Progenitor cell of endocrine pancreas (in vitro differentiated cells): ENCODE results near the gene PITPNM1. TPM values are rescaled to one million over a fixed set of nuclear protein-coding genes. Genes with fewer than 3 reads are reported as not detected.
"Not testable (repeated sequence)": the region's sequence is repeated elsewhere in the genome, so short reads cannot be mapped to it uniquely, and the experiment has no call there.

Experiments
- DNase-seq: peaks from one replicate; pipeline ENCODE4 v3.0.0; 2021; ENCODE audit warnings: low spot score; ENCODE audit not compliant: unreplicated experiment
- H3K27ac Mint-ChIP-seq: 2 replicates; pipeline ENCODE4 v1.8.0; 2021; ENCODE audit warnings: mild to moderate bottlenecking, moderate library complexity, mixed read lengths
- H3K27me3 Mint-ChIP-seq: 2 replicates; pipeline ENCODE4 v1.8.0; 2021; ENCODE audit warnings: mixed read lengths
- H3K36me3 Mint-ChIP-seq: 2 replicates; pipeline ENCODE4 v1.8.0; 2022; ENCODE audit warnings: mixed read lengths; ENCODE audit not compliant: insufficient read depth
- H3K4me1 Mint-ChIP-seq: 2 replicates; pipeline ENCODE4 v1.8.0; 2021; ENCODE audit warnings: low read depth, mixed read lengths
- H3K4me3 Mint-ChIP-seq: 2 replicates; pipeline ENCODE4 v1.8.0; 2021; ENCODE audit warnings: low read depth, mild to moderate bottlenecking, moderate library complexity, mixed read lengths
- H3K9me3 Mint-ChIP-seq: 2 replicates; pipeline ENCODE4 v1.8.0; 2021; ENCODE audit warnings: low read depth, mixed read lengths
- long read RNA-seq: library from polyadenylated mRNA; unstranded; transcript quantifications from one replicate; pipeline ENCODE4 v2.0.0, GENCODE V29; 2020
- total RNA-seq: library from RNA; stranded (reverse); gene quantifications from 2 replicates; pipeline ENCODE4 v1.2.1, GENCODE V29; 2021
- TF ChIP-seq, protein P1 (sequence below): fragments of 200-600 bp; sonication (generic); IDR thresholded peaks from one replicate; pipeline ENCODE4 v1.5.0; 2021; ENCODE audit warnings: antibody characterized with exemption, mild to moderate bottlenecking; ENCODE audit not compliant: unreplicated experiment

Gene PITPNM1
- total RNA-seq, result 67.9 and 76.3 TPM in 2 replicates
- long read RNA-seq, partial matches to known transcripts, result 3 of 3 reads
- long read RNA-seq, other reads (novel, unspliced or antisense), result 0 of 3 reads

DNA sequence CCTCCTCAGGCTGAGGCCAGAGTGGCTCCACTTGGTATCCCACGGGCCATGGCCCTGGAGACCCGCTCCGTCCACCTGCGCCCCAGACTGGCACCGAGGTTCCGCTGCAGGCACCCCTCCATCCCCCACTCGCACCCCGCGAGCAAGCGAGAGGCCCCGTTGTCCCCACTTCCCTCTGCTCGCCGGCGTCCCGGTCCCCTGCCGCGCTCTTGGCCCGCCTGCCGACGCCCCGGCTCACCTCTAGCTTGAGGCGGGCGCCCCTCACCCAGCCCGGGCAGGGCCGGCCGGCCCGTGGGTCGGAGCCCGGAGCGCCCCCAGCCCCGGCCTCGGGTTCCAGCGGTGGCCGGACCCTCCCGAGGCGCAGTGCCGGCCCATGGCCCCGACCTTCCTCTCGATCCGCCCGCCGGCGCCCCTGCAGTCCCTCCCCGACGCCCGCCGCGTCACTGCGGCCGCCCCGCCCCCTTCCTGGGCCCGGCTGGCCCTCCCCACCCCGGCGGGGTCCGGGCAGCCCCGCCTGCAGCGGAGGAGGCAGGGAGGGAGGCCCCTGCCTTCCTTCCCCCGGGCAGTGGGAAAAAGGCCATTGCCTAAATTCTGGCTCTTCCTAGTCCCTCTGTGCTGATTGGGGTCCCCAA lies at the start of gene PITPNM1:
TSS of gene PITPNM1 (minus strand) at position 414 of the 632 bp plus-strand sequence. CDS start 1,183 bp downstream, outside the sequence.
- H3K4me3 Mint-ChIP-seq, result peak within 1 kb of the TSS; percentile 81
- peaks cover 25% of the 10 kb centered on the region for H3K4me1 Mint-ChIP-seq
- TF ChIP-seq, protein P1, sequence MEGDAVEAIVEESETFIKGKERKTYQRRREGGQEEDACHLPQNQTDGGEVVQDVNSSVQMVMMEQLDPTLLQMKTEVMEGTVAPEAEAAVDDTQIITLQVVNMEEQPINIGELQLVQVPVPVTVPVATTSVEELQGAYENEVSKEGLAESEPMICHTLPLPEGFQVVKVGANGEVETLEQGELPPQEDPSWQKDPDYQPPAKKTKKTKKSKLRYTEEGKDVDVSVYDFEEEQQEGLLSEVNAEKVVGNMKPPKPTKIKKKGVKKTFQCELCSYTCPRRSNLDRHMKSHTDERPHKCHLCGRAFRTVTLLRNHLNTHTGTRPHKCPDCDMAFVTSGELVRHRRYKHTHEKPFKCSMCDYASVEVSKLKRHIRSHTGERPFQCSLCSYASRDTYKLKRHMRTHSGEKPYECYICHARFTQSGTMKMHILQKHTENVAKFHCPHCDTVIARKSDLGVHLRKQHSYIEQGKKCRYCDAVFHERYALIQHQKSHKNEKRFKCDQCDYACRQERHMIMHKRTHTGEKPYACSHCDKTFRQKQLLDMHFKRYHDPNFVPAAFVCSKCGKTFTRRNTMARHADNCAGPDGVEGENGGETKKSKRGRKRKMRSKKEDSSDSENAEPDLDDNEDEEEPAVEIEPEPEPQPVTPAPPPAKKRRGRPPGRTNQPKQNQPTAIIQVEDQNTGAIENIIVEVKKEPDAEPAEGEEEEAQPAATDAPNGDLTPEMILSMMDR, result no peak
- peaks cover 7% of the 10 kb centered on the region for H3K27me3 Mint-ChIP-seq
- no peaks in the 10 kb centered on the region for H3K9me3 Mint-ChIP-seq
- peak; percentile 47 for DNase-seq
- peaks cover 9% of the 10 kb centered on the region for H3K36me3 Mint-ChIP-seq
- peak within 1 kb of the TSS; percentile 90 for H3K27ac Mint-ChIP-seq

DNA sequence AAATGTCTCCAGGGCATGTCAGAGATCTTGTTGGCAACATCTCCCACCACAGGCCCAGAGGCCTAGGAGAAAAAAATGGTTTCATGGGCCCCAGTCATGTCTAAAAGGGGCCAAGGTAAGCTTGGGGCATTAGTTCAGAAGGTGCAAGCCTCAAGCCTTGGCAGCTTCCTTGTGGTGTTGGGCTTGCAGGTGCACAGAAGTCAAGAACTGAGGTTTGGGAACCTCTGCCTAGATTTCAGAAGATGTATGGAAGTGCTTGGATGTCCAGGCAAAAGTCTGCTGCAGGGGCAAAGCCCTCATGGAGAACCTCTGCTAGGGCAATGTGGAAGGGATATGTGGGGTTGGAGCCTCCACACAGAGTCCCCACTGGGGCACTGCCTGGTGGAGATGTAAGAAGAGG lies 46.5 kb upstream of the PITPNM1 start:
- H3K36me3 Mint-ChIP-seq, H3K27me3 Mint-ChIP-seq, H3K4me3 Mint-ChIP-seq, H3K27ac Mint-ChIP-seq, DNase-seq, H3K4me1 Mint-ChIP-seq: not testable (repeated sequence)
- H3K9me3 Mint-ChIP-seq, result peaks cover 19% of the 10 kb centered on the region

DNA sequence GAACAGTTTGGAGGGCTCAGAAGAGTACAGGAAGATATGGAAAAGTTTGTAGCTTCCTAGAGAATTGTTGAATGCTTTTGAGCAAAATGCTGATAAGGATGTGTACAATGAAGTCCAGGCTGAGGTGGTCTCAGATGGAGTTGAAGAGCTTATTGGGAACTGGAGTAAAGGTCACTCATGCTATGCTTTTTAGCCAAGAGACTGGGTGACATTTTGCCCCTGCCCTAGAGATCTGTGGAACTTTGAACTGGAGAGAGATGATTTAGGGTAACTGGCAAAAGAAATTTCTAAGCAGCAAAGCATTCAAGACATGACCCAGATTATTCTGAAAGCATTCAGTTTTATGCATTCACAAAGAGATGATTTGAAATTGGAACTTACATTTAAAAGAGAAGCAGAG lies 46.0 kb upstream of the PITPNM1 start:
- Mint-ChIP-seq H3K4me3 (no peak overlapping the region), H3K36me3 (no peaks in the 10 kb centered on the region), H3K27ac (no peak overlapping the region), H3K4me1 (peaks cover 5% of the 10 kb centered on the region), H3K9me3 (peaks cover 19% of the 10 kb centered on the region), H3K27me3 (peaks cover 9% of the 10 kb centered on the region)
- no peak for DNase-seq
- TF ChIP-seq, protein P1, result no peak

DNA sequence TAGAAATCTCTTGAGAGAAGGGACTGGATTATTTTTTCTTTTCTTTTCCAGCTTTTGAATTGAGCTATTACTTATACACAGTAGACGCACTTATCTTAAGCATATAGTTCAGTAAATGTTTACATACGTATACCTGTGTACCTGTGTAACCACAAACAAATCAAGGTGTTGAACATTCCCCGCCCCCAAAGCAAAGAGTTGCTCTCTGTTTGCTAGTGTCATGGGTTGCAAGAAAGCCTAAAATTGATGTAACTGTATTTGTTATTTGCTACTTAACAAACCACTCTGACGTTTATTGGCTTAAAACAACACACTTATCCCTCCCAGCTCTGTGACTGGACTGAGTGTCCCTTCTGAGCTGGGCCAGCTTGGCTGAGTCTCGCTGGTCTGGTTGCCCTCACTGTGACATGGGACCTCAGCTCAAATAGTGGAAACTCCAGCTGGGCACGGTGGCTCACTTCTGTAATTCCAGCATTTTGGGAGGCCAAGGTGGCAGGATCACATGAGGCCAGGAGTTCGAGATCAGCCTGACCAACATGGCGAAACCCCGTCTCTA lies 43.5 kb upstream of the PITPNM1 start:
- TF ChIP-seq, protein P1, result no peak
- no peak overlapping the region for H3K27ac Mint-ChIP-seq
- H3K9me3 Mint-ChIP-seq, result peaks cover 19% of the 10 kb centered on the region

DNA sequence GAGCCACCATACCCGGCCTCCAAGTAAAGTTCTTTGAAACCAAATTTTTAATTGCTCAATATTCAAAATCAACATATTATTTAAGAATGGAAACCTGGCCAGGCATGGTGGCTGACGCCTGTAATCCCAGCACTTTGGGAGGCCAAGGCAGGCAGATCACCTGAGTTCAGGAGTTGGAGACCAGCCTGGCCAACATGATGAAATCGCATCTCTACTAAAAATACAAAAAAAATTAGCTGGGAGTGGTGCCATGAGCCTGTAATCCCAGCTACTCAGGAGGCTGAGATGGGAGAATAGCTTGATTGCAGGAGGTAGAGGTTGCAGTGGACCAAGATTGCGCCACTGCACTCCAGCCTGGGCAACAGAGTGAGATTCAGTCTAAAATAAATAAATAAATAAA lies 42.9 kb upstream of the PITPNM1 start:
- Mint-ChIP-seq H3K9me3 (peaks cover 19% of the 10 kb centered on the region), H3K27me3 (peaks cover 12% of the 10 kb centered on the region)
- H3K4me1 Mint-ChIP-seq, result not testable (repeated sequence)

More for the DNA sequence above, 43.5 kb upstream of the PITPNM1 start:
- Mint-ChIP-seq H3K4me1 (peaks cover 5% of the 10 kb centered on the region), H3K27me3 (peaks cover 12% of the 10 kb centered on the region), H3K36me3 (no peaks in the 10 kb centered on the region), H3K4me3 (no peak overlapping the region)
- DNase-seq, result no peak

DNA sequence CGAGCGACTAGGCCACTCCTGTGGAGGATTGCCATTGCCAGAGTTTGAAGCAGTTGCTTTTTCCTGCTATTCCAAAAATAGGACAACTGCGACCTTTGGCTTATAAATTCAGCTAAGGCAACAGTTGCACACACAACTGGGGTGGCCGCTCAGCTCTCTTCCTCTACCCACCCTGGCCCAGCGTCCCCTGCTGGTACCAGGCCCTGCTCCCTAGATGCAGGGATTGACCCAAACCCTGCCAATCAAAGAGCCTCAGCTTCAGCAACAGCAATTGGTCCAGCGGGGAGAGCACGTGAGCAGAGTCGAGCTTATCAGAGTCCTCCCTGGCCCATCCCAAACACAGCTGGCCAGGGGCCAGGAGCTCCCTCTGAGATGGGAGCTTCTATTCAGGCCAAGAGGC lies 40.1 kb upstream of the PITPNM1 start:
- Mint-ChIP-seq H3K27me3 (peaks cover 8% of the 10 kb centered on the region), H3K27ac (no peak overlapping the region), H3K36me3 (no peaks in the 10 kb centered on the region), H3K9me3 (peaks cover 4% of the 10 kb centered on the region), H3K4me1 (peaks cover 5% of the 10 kb centered on the region), H3K4me3 (no peak overlapping the region)
- no peak for DNase-seq
- TF ChIP-seq, protein P1, result no peak

More for the DNA sequence above, 42.9 kb upstream of the PITPNM1 start:
- H3K36me3 Mint-ChIP-seq, H3K4me3 Mint-ChIP-seq, DNase-seq, H3K27ac Mint-ChIP-seq: not testable (repeated sequence)
